Mesodermal cell (in vitro differentiated cells): Measurements from ENCODE around the gene DIPK2B.

ENCODE experiments used
- H3K27ac ChIP-seq: 2 replicates; pipeline ENCODE4 v1.7.0; 2013; ENCODE audit warnings: mild to moderate bottlenecking, low read depth, low read length, moderate library complexity; ENCODE audit not compliant: severe bottlenecking
- H3K36me3 ChIP-seq: 2 replicates; pipeline ENCODE4 v1.7.1; 2013; ENCODE audit warnings: mild to moderate bottlenecking, low read length, moderate library complexity; ENCODE audit not compliant: control insufficient read depth, insufficient read depth
- H3K4me1 ChIP-seq: one replicate; pipeline ENCODE4 v1.7.1; 2013; ENCODE audit warnings: mild to moderate bottlenecking, low read length; ENCODE audit not compliant: insufficient read depth, control insufficient read depth, poor library complexity, severe bottlenecking
- H3K4me3 ChIP-seq: 2 replicates; pipeline ENCODE4 v1.7.0; 2013; ENCODE audit warnings: low read length, control low read depth, mild to moderate bottlenecking; ENCODE audit not compliant: insufficient read depth, poor library complexity, severe bottlenecking; ENCODE audit errors: extremely low read depth
- H3K9me3 ChIP-seq: 2 replicates; pipeline ENCODE4 v1.7.1; 2013; ENCODE audit warnings: mild to moderate bottlenecking, low read length, moderate library complexity; ENCODE audit not compliant: control insufficient read depth
- WGBS, 2 experiments: methylation state at CpG; one replicate each; pipeline ENCODE4 v1.1.5; 2013; ENCODE audit warnings: missing lambda C conversion rate in 2 of 2; ENCODE audit not compliant: insufficient coverage in 2 of 2; 5-methylcytosine and 5-hydroxymethylcytosine counted together

DIPK2B gene

GRCh38 chrX:45198301-45198700, 2.4 kb downstream of the DIPK2B start:
- H3K4me1 ChIP-seq = no peaks in the 10 kb centered on the region
- WGBS, 2 experiments = 100% methylated on average over 1 of the region's 3 CpGs; no CpG with 5 or more reads in 1 of the 2 experiments
- no peak overlapping the region for H3K4me3 ChIP-seq
- H3K9me3 ChIP-seq = no peaks in the 10 kb centered on the region
- no peak overlapping the region for H3K27ac ChIP-seq
- H3K36me3 ChIP-seq = no peaks in the 10 kb centered on the region

GRCh38 chrX:45196701-45197100, 4.0 kb downstream of the DIPK2B start:
- 100% methylated on average over 1 of the region's 2 CpGs; no CpG with 5 or more reads in 1 of the 2 experiments for WGBS, 2 experiments
- Histone ChIP-seq H3K9me3 (no peaks in the 10 kb centered on the region), H3K4me1 (no peaks in the 10 kb centered on the region), H3K36me3 (no peaks in the 10 kb centered on the region), H3K4me3 (no peak overlapping the region), H3K27ac (no peak overlapping the region)

GRCh38 chrX:45191820-45192409, 8.8 kb downstream of the DIPK2B start:
- Histone ChIP-seq H3K36me3 (no peaks in the 10 kb centered on the region), H3K27ac (no peak overlapping the region), H3K4me3 (no peak overlapping the region), H3K4me1 (no peaks in the 10 kb centered on the region), H3K9me3 (no peaks in the 10 kb centered on the region)
- WGBS, 2 experiments = 90 to 100% methylated on average over 1 to 3 of the region's 7 CpGs

GRCh38 chrX:45191383-45191782, 9.3 kb downstream of the DIPK2B start:
- Histone ChIP-seq H3K4me1 (no peaks in the 10 kb centered on the region), H3K27ac (no peak overlapping the region), H3K4me3 (no peak overlapping the region), H3K36me3 (no peaks in the 10 kb centered on the region), H3K9me3 (no peaks in the 10 kb centered on the region)
- 80 to 95% methylated on average over 1 to 4 of the region's 8 CpGs for WGBS, 2 experiments

GRCh38 chrX:45187731-45188130, 12.9 kb downstream of the DIPK2B start:
- Histone ChIP-seq H3K27ac (no peak overlapping the region), H3K36me3 (no peaks in the 10 kb centered on the region), H3K9me3 (no peaks in the 10 kb centered on the region), H3K4me3 (no peak overlapping the region), H3K4me1 (no peaks in the 10 kb centered on the region)
- 100% methylated on average over 2 of the region's 6 CpGs; no CpG with 5 or more reads in 1 of the 2 experiments for WGBS, 2 experiments

GRCh38 chrX:45186643-45187026, 14.0 kb downstream of the DIPK2B start:
- 40% methylated on average over 2 of the region's 4 CpGs; no CpG with 5 or more reads in 1 of the 2 experiments for WGBS, 2 experiments
- Histone ChIP-seq H3K9me3 (no peaks in the 10 kb centered on the region), H3K4me3 (no peak overlapping the region)

GRCh38 chrX:45184211-45184610, 16.5 kb downstream of the DIPK2B start:
- no peaks in the 10 kb centered on the region for H3K9me3 ChIP-seq
- no peaks in the 10 kb centered on the region for H3K36me3 ChIP-seq
- no peaks in the 10 kb centered on the region for H3K4me1 ChIP-seq
- no peak overlapping the region for H3K4me3 ChIP-seq
- WGBS, 2 experiments = 70 to 100% methylated on average over 1 of the region's 2 CpGs
- H3K27ac ChIP-seq = no peak overlapping the region

More at GRCh38 chrX:45186643-45187026, 14.0 kb downstream of the DIPK2B start:
- H3K36me3 ChIP-seq = no peaks in the 10 kb centered on the region
- no peaks in the 10 kb centered on the region for H3K4me1 ChIP-seq
- H3K27ac ChIP-seq = no peak overlapping the region

- Histone ChIP-seq H3K4me3 (no peak overlapping the region), H3K36me3 (no peaks in the 10 kb centered on the region), H3K9me3 (no peaks in the 10 kb centered on the region), H3K4me1 (no peaks in the 10 kb centered on the region), H3K27ac (no peak overlapping the region)
- WGBS, 2 experiments = no CpG with 5 or more reads among the region's 1 CpG
These were observed 27.8 kb downstream of the DIPK2B start for GRCh38 chrX:45172890-45173289.

GRCh38 chrX:45166781-45167180, 33.9 kb downstream of the DIPK2B start:
- Histone ChIP-seq H3K9me3 (no peaks in the 10 kb centered on the region), H3K4me1 (no peaks in the 10 kb centered on the region), H3K4me3 (no peak overlapping the region), H3K27ac (no peak overlapping the region), H3K36me3 (no peaks in the 10 kb centered on the region)
- no CpG with 5 or more reads among the region's 2 CpGs for WGBS, 2 experiments

GRCh38 chrX:45165726-45166125, 35.0 kb downstream of the DIPK2B start:
- H3K4me3 ChIP-seq = no peak overlapping the region
- whole genome bisulfite sequencing, 2 experiments = 90 to 93% methylated on average over 5 to 6 of the region's 6 CpGs
- H3K27ac ChIP-seq = no peak overlapping the region

GRCh38 chrX:45164995-45165394, 35.7 kb downstream of the DIPK2B start:
- H3K36me3 ChIP-seq = no peaks in the 10 kb centered on the region
- H3K9me3 ChIP-seq = no peaks in the 10 kb centered on the region
- no peak overlapping the region for H3K27ac ChIP-seq
- no CpG with 5 or more reads among the region's 1 CpG for WGBS, 2 experiments
- no peak overlapping the region for H3K4me3 ChIP-seq
- no peaks in the 10 kb centered on the region for H3K4me1 ChIP-seq

More at GRCh38 chrX:45165726-45166125, 35.0 kb downstream of the DIPK2B start:
- Histone ChIP-seq H3K9me3 (no peaks in the 10 kb centered on the region), H3K36me3 (no peaks in the 10 kb centered on the region), H3K4me1 (no peaks in the 10 kb centered on the region)
